MCF 10A (cell line): ENCODE measurements around the gene RGMA. TPM values are rescaled to one million over a fixed set of nuclear protein-coding genes. Genes with fewer than 3 reads are reported as not detected.
A peak's percentile ranks its signal among the peaks of the same experiment; 100 is the strongest.
"Not testable (repeated sequence)": the region's sequence is repeated elsewhere in the genome, so short reads cannot be mapped to it uniquely, and the experiment has no call there.

Experiments used
- BruUV-seq: library from RNA; stranded (reverse); fragments of 400-500 nt; replicated peaks from 2 replicates; lab custom pipeline; 2021; lab: Mats Ljungman, UMichigan
- CTCF ChIA-PET: fragments of 300-600 bp; sonication (Branson Sonifier 250); formaldehyde crosslinking; extraction: SDS; loops from one replicate; lab custom pipeline; 2021; ENCODE audit warnings: antibody characterized with exemption, inconsistent platforms; lab: Yijun Ruan, JAX
- POLR2A ChIA-PET: fragments of 300-600, 350-650 bp; sonication (Branson Sonifier 250); formaldehyde crosslinking; extraction: SDS; loops from one replicate; lab custom pipeline; 2020; ENCODE audit warnings: antibody characterized with exemption, inconsistent platforms; lab: Yijun Ruan, JAX
- DNase-seq: peaks from one replicate; pipeline ENCODE4 v3.0.0-alpha.2; 2018; ENCODE audit not compliant: unreplicated experiment
- H3K27ac Mint-ChIP-seq: one replicate; pipeline ENCODE4 v1.8.0; 2022; ENCODE audit warnings: mild to moderate bottlenecking, low read depth, mixed read lengths; ENCODE audit not compliant: unreplicated experiment
- H3K27me3 Mint-ChIP-seq: one replicate; pipeline ENCODE4 v1.8.0; 2022; ENCODE audit warnings: mixed read lengths; ENCODE audit not compliant: insufficient read depth, unreplicated experiment
- H3K36me3 Mint-ChIP-seq: one replicate; pipeline ENCODE4 v1.8.0; 2022; ENCODE audit warnings: mild to moderate bottlenecking, moderate library complexity, mixed read lengths; ENCODE audit not compliant: insufficient read depth, unreplicated experiment
- H3K4me1 Mint-ChIP-seq: one replicate; pipeline ENCODE4 v1.8.0; 2022; ENCODE audit warnings: mixed read lengths; ENCODE audit not compliant: insufficient read depth, unreplicated experiment
- H3K4me3 Mint-ChIP-seq: one replicate; pipeline ENCODE4 v1.8.0; 2022; ENCODE audit warnings: mild to moderate bottlenecking, moderate library complexity, mixed read lengths; ENCODE audit not compliant: unreplicated experiment
- H3K9me3 Mint-ChIP-seq: one replicate; pipeline ENCODE4 v1.8.0; 2022; ENCODE audit warnings: mixed read lengths; ENCODE audit not compliant: unreplicated experiment
- intact Hi-C: fragments of 100-400 bp; cut with micrococcal nuclease; formaldehyde crosslinking; loops from 2 replicates; pipeline ENCODE4 v1.14.1; 2022
- total RNA-seq: library from RNA; stranded (reverse); gene quantifications from 2 replicates; pipeline ENCODE4 v1.2.3, GENCODE V29; 2022
- TF ChIP-seq, protein P1 (sequence below): fragments of 200-600 bp; IDR thresholded peaks from one replicate; pipeline ENCODE4 v1.8.0; 2022; ENCODE audit warnings: antibody characterized with exemption, mild to moderate bottlenecking; ENCODE audit not compliant: unreplicated experiment

RGMA gene
- total RNA-seq, 1 experiment from 2014 or later: 0.51 TPM

DNA sequence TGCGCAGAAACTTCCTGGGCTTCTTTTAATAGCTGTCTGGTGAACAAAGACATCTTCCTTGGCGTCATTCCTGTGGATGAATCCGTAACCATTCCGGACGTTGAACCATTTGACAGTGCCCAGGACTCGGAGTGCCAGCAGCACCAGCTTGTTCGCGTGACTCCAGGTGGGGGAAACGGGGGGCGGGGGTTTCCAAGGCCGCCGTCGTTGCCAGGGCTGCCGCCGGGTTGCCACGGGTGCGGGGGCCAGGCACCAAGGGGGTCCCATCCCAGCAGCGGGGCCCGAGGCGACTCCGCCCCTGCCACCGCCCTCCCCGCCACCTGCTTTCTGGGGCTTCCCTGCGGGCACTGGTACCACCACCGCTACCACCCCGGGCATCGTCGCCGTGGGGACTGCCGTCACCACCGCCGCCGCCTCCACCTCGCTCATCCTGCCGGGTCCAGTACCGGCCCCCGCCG, 22.8 kb downstream of the RGMA start:
- ChIA-PET POLR2A (no interaction called here), CTCF (no interaction called here)
- TF ChIP-seq, protein P1, sequence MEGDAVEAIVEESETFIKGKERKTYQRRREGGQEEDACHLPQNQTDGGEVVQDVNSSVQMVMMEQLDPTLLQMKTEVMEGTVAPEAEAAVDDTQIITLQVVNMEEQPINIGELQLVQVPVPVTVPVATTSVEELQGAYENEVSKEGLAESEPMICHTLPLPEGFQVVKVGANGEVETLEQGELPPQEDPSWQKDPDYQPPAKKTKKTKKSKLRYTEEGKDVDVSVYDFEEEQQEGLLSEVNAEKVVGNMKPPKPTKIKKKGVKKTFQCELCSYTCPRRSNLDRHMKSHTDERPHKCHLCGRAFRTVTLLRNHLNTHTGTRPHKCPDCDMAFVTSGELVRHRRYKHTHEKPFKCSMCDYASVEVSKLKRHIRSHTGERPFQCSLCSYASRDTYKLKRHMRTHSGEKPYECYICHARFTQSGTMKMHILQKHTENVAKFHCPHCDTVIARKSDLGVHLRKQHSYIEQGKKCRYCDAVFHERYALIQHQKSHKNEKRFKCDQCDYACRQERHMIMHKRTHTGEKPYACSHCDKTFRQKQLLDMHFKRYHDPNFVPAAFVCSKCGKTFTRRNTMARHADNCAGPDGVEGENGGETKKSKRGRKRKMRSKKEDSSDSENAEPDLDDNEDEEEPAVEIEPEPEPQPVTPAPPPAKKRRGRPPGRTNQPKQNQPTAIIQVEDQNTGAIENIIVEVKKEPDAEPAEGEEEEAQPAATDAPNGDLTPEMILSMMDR: no peak
- H3K27me3 Mint-ChIP-seq: no peaks in the 10 kb centered on the region
- no TSS peak for BruUV-seq
- DNase-seq: no peak
- no peaks in the 10 kb centered on the region for H3K36me3 Mint-ChIP-seq
- intact Hi-C loops: no loop called here
- no peak overlapping the region for H3K4me3 Mint-ChIP-seq
- peaks cover 10% of the 10 kb centered on the region for H3K4me1 Mint-ChIP-seq
- no peaks in the 10 kb centered on the region for H3K9me3 Mint-ChIP-seq
- H3K27ac Mint-ChIP-seq: no peak overlapping the region

DNA sequence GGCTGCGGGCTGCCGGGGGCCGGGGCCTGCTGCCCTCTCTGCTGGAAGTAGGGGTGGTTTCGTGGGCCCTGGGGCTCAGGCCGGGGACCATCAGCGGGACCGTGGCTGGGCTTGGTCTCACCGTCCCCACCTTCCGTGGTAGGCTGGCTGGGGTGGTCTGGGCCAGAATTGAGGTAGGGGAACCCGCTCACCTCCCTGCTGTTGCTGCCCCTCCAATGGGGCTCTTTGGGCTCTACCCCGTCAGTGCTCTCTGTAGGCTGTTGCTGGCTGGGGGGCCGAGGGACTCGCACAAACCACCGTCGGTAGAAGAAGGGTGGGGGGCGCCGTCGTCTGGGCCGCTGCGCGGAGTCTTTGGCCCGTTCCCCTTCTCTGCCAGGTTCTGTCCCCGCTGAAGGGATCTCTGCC, 23.4 kb downstream of the RGMA start:
- Mint-ChIP-seq H3K4me1 (peaks cover 10% of the 10 kb centered on the region), H3K27ac (no peak overlapping the region), H3K36me3 (no peaks in the 10 kb centered on the region), H3K27me3 (no peaks in the 10 kb centered on the region), H3K4me3 (no peak overlapping the region), H3K9me3 (no peaks in the 10 kb centered on the region)
- no TSS peak for BruUV-seq
- ChIA-PET POLR2A (interaction anchor here (0.7 kb wide), 1 partner anchor 877 kb away, joined by 3 read pairs; no protein-coding TSS in a partner anchor), CTCF (no interaction called here)
- TF ChIP-seq, protein P1: no peak
- no peak for DNase-seq
- intact Hi-C loops: no loop called here

DNA sequence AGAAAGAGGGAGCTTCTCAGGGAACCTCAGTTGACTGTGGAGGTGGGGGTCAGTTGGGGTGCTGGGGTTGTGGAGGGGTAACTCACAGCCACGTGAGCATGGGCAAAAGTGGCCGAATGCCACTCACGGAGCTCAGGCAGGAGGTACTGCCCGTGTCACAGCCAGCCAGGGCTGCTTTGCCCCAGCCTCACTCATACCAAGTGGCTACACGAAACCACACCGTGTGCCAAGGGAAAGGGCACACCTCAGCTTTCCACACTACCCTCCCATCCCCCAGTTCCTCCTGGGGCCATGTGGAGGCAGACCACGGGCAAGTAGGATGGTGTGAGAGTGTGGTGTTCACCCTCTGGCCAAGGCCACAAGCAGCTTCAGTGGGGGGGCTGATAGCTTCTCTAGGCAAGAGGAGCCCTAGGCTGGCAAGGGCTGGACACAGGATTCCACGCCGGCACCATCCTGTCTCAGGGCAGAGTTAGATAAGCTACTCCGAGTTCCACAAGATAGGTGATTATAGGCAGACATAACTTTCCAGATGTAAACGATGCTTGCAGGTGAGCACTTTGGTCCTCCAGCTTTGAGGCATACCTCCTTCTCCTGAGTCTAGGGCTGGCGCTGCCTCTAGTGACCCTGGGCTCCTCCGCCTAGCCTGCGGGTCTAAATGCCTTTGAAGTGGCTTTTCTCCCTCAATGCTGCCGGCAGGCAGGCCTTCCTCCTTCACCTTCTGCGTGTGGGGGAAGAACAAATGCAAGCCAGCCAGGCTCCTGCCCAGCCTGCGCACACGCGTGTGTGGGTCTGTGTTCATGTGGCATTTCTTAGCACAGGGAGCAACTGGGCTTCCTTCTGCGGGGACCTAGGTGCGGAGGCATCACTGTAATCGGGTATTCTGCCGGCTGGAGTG, 25.0 kb downstream of the RGMA start:
- Mint-ChIP-seq H3K27me3 (no peaks in the 10 kb centered on the region), H3K4me1 (peaks cover 10% of the 10 kb centered on the region), H3K9me3 (no peaks in the 10 kb centered on the region), H3K27ac (no peak overlapping the region), H3K36me3 (no peaks in the 10 kb centered on the region), H3K4me3 (no peak overlapping the region)
- intact Hi-C loops: no loop called here
- POLR2A ChIA-PET: interaction anchor here (1.2 kb wide), 1 partner anchor 36 kb away, joined by 3 read pairs; no protein-coding TSS in a partner anchor
- no TSS peak for BruUV-seq
- TF ChIP-seq, protein P1: no peak
- CTCF ChIA-PET: interaction anchor here (1.0 to 6.0 kb wide), 4 partner anchors 23 to 1056 kb away, joined by 4 to 32 read pairs (median 6); no protein-coding TSS in a partner anchor
- DNase-seq: peak; percentile 13

DNA sequence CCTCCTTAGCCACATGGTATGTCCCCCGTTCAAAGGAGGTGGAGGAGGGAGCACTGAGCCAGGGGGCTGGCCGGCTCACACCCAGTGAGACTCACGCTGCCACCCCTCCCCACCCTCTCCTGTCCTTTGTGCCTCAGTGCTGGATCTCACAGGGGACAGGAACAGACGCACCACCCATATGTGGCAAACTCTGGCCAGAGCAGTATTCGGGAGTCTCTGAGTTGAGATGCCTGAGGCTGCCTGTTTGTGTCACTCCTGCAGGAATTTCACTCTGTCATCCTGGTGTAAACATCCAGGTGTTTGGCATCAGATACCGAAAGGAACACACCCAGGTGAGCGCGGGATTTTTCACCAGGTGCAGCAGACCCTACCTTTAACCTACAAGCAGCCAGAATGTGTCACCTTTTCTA, 25.7 kb downstream of the RGMA start:
- intact Hi-C loops: no loop called here

DNA sequence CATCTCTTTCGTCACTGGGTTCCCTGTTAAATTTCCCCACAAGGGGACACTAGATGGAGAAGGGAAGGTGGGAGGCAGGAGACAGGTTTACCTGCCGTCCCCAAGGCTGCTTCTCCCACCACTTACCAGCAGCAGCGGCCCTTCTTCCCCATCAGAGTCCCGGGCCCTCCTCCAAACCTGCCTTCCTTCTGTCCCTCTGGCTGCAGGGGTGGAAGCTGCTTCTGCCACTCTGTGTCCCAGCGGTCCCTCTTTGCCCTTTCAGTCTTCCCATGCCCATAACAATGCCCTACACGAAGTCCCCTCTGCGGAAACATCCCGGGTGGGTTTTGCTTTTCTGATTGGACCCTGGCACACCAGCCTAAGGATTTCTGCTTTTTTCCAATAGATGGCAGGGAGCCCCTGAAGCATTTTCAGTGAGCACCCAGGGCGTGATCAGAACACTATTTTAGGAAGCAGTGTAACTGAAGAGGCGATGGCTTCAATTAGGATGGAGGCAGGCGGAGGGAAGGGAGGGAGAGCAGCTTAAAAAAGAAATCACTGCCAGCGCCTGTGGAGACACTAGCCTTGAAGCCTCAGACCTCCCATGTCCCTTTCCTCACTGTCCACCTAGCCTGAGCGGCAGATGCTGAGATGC, 26.3 kb downstream of the RGMA start:
- intact Hi-C loops, DNase-seq, POLR2A ChIA-PET, H3K27ac Mint-ChIP-seq, H3K4me1 Mint-ChIP-seq, BruUV-seq, H3K9me3 Mint-ChIP-seq, H3K27me3 Mint-ChIP-seq, H3K4me3 Mint-ChIP-seq, H3K36me3 Mint-ChIP-seq: not testable (repeated sequence)
- CTCF ChIA-PET: interaction anchor here (6.0 kb wide), 1 partner anchor 33 kb away, joined by 32 read pairs; no protein-coding TSS in a partner anchor

More for the DNA sequence above, 25.7 kb downstream of the RGMA start:
- no TSS peak for BruUV-seq
- no peaks in the 10 kb centered on the region for H3K9me3 Mint-ChIP-seq
- TF ChIP-seq, protein P1: no peak
- H3K27ac Mint-ChIP-seq: no peak overlapping the region
- peak; percentile 34 for DNase-seq
- H3K4me1 Mint-ChIP-seq: peaks cover 10% of the 10 kb centered on the region
- ChIA-PET POLR2A (no interaction called here), CTCF (interaction anchor here (1.1 to 6.0 kb wide), 3 partner anchors 24 to 1057 kb away, joined by 4 to 32 read pairs (median 6); no protein-coding TSS in a partner anchor)
- H3K4me3 Mint-ChIP-seq: no peak overlapping the region
- H3K36me3 Mint-ChIP-seq: no peaks in the 10 kb centered on the region
- H3K27me3 Mint-ChIP-seq: no peaks in the 10 kb centered on the region
